ENCODE data around the gene AK8. TPM values are rescaled to one million over a fixed set of nuclear protein-coding genes. Genes with fewer than 3 reads are reported as not detected.
A peak's percentile ranks its signal among the peaks of the same experiment; 100 is the strongest.

The AK8 gene
- total and polyA plus RNA-seq, 9 of the 15 experiments (the other 6 are each of a cell fraction or from before 2014, with no cell fraction given) = 0.06 to 0.37 TPM; not detected in 7

DNA sequence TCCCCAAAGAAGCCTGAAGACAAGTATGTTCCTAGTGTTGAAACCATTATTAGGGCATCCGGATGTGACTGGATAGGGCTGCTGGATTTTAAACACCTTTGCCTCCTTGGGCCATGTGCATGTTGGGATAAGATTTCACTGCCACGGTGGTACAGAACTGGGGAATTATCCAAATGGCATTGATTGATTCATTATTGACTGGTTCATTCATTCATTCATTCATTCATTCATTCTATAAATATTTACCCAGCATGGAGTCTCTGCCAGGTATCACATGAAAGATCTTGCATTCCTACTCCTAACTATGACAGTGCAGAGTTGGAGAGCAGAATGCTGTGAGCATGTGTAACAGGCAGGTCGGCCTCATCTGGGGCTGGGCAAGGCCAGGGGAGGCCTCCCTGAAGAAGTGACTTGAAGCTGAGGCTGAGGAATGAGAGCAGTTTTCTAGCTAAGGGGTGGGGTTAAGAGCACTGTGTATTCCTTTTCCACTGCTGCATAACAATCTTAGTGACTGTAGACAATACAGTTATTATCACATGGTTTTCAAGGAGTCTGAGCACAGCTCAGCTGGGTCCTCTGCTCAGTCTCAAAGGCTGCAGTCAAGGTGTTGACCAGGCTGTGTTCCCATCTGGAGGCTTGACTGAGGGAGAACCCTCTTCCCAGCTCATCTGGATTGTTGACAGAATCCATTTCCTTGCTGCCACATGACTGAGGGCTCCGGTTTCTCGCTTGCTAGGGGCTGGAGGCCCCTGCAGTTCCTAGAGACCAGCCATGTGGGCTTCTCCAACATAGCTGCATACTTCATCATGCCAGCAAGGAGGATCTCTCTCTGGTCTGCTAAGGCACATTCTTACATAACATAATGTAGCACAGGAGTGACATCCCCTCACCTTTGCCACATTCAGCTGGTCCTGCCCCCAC, 35.7 kb downstream of the AK8 start:
- intact Hi-C loops (cut with micrococcal nuclease) (no loop called here), in situ Hi-C loops (cut with MboI) (no loop called here)
- BruUV-seq (replicated peaks) = no TSS peak
- ChIA-PET CTCF (ENCODE audit: low intra/inter-chr PET ratio) (no interaction called here), POLR2A (interaction anchor here (0.5 to 1.2 kb wide), 5 partner anchors 9 to 414 kb away, joined by 3 to 5 read pairs (median 3); partner anchors contain the start of gene GTF3C5)
- peak; percentile 56; the same call in 2 of the 3 replicates for ATAC-seq
- Histone ChIP-seq H3K27me3 (ENCODE audit: control insufficient read depth in 2 of 2, insufficient read depth in 2 of 2, low read length in 2 of 2) (peaks cover 25 to 66% of the 10 kb centered on the region in 2 experiments; a peak in 4 of 5 replicates), H3K4me3 (no peak overlapping the region), H3K27ac (ENCODE audit: extremely low read depth, low read depth, low read length) (no peak overlapping the region), H3K4me1 (replicated peaks in 1 of 2; ENCODE audit: control insufficient read depth in 2 of 2, insufficient read depth in 2 of 2, low read length in 2 of 2) (no peaks in the 10 kb centered on the region; a peak in 1 of 5 replicates), H3K36me3 (ENCODE audit: control insufficient read depth, insufficient read depth, low read length) (no peaks in the 10 kb centered on the region), H3K9me3 (replicated peaks; ENCODE audit: control insufficient read depth, insufficient read depth, low read depth, low read length) (no peaks in the 10 kb centered on the region), H3K9me1 (ENCODE audit: control insufficient read depth, insufficient read depth, low read length) (no peaks in the 10 kb centered on the region), H3K4me2 (ENCODE audit: insufficient read depth, low read length) (no peak overlapping the region), H3K79me2 (ENCODE audit: control insufficient read depth, insufficient read depth, low read length) (no peaks in the 10 kb centered on the region), H2AFZ (ENCODE audit: low read depth, low read length) (no peak overlapping the region), H3K9ac (ENCODE audit: insufficient read depth in 1 of 2, low read depth in 2 of 2, low read length in 2 of 2) (no peak overlapping the region), H4K20me1 (replicated peaks; ENCODE audit: control insufficient read depth, insufficient read depth, low read length) (0 out of 2 replicates have a peak, but pooled peaks cover 6% of the 10 kb centered on the region)
- no peak for FAIRE-seq
- TF ChIP-seq ZNF24 (IDR thresholded peaks at IDR 0.05) (peak; percentile 95), MAFG (tag; conservative IDR thresholded peaks at IDR 0.05) (0 out of 2 replicates have a peak, but pooled peaks have one; percentile 31), TAF15 (IDR thresholded peaks at IDR 0.05; ENCODE audit: low read depth, low read length) (no peak), ESRRB (CRISPR knock-in tag; IDR thresholded peaks at IDR 0.05; ENCODE audit: borderline replicate concordance) (no peak), NRF1 (conservative IDR thresholded peaks at IDR 0.05 in 1 of 2, IDR thresholded peaks at IDR 0.05 in 1 of 2) (peak; percentile 45 to 51; a peak in 3 of 4 replicates), NFE2 (IDR thresholded peaks at IDR 0.05; ENCODE audit: low read depth) (peak; percentile 42)
- 7% methylated on average over 5 of the region's 5 CpGs for WGBS (ENCODE audit: insufficient coverage, low coverage, missing lambda C conversion rate)
- no peak for DNase-seq (ENCODE audit: extremely low read depth in 1 of 4, low spot score in 3 of 4)

All from K562 (cell line).